Urinary bladder (tissue), 4 donors: Measurements from ENCODE around the gene ZNF213. TPM values are rescaled to one million over a fixed set of nuclear protein-coding genes. Genes with fewer than 3 reads are reported as not detected.

ENCODE experiments used
- DNase-seq: peaks from one replicate; pipeline ENCODE4 v3.0.0-alpha.2; 2015; ENCODE audit errors: extremely low spot score
- H3K27ac ChIP-seq: one replicate; pipeline ENCODE4 v1.5.1; 2013; ENCODE audit warnings: low read depth, mild to moderate bottlenecking, moderate library complexity
- H3K36me3 ChIP-seq: one replicate; pipeline ENCODE4 v1.6.1; 2013; ENCODE audit warnings: mild to moderate bottlenecking, moderate library complexity; ENCODE audit not compliant: insufficient read depth
- H3K4me1 ChIP-seq: one replicate; pipeline ENCODE4 v1.6.1; 2013; ENCODE audit warnings: mild to moderate bottlenecking, moderate library complexity; ENCODE audit not compliant: insufficient read depth
- H3K4me3 ChIP-seq: one replicate; pipeline ENCODE4 v1.5.1; 2013; ENCODE audit warnings: low read depth, low read length
- WGBS: extraction: QIAGEN DNeasy Blood & Tissue Kit; methylation state at CpG from one replicate; pipeline ENCODE4 v1.1.7; 2013; 5-methylcytosine and 5-hydroxymethylcytosine counted together
- polyA plus RNA-seq: library from polyadenylated mRNA; stranded (reverse); fragments of 200-250 nt; gene quantifications from one replicate; pipeline ENCODE4 v1.2.3, GENCODE V29; 2013
- total RNA-seq: library from RNA; depleted of rRNA; stranded (reverse); fragments of >200 nt; gene quantifications from one replicate; pipeline ENCODE4 v1.2.3, GENCODE V29; 2014
- donor health status: healthy with polysubstance abuse.
- donor health status: healthy.

Gene ZNF213
- total and polyA plus RNA-seq, 2 donors: 4.0 to 16.0 TPM

- no peak overlapping the region for H3K27ac ChIP-seq
- DNase-seq: no peak
- no peak overlapping the region for H3K4me3 ChIP-seq
- H3K4me1 ChIP-seq: no peaks in the 10 kb centered on the region
- WGBS: 94% methylated on average over 12 of the region's 12 CpGs
- peaks cover 1% of the 10 kb centered on the region for H3K36me3 ChIP-seq
Measured at GRCh38 chr16:3115003-3115402, 19.8 kb upstream of the ZNF213 start.

- H3K4me3 ChIP-seq: no peak overlapping the region
- DNase-seq: no peak
- H3K36me3 ChIP-seq: peaks cover 1% of the 10 kb centered on the region
- no peak overlapping the region for H3K27ac ChIP-seq
- 69% methylated on average over 14 of the region's 14 CpGs for WGBS
- H3K4me1 ChIP-seq: no peaks in the 10 kb centered on the region
Measured at GRCh38 chr16:3115561-3115960, 19.3 kb upstream of the ZNF213 start.

DNA sequence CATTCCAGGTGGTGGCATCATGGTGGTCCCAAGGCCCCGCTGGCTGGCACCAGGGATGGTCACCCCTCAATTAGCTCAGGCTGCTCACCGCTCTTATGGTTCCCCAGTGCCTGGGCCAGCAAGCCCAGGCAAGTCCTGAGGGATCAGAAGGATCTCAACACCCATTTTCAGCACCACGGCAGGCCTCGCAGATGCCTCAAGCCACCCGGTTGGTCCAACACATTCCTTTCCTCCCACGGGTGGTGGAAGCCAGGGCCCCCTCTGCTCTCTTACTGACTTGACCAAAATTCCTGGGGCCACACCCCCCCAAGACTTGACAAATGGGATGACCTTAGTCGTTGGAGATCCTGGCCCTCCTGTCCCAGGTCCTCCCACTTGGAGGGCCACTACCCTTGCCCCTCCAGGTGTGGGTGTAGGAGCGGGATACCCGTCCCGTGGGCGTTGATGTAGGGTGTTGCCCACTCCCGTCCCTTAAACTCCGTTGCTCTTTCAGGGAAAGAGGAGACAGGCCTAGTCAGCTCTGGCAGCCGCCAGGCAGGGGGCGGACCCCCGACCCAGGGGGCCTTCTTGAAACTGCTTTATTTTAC lies 16.5 kb upstream of the ZNF213 start:
- no peak for DNase-seq
- Histone ChIP-seq H3K36me3 (peaks cover 1% of the 10 kb centered on the region), H3K4me3 (no peak overlapping the region), H3K4me1 (no peaks in the 10 kb centered on the region), H3K27ac (no peak overlapping the region)
- 89% methylated on average over 16 of the region's 16 CpGs for WGBS

GRCh38 chr16:3118846-3119245 lies 16.0 kb upstream of the ZNF213 start:
- 94% methylated on average over 20 of the region's 20 CpGs for WGBS
- Histone ChIP-seq H3K4me3 (no peak overlapping the region), H3K4me1 (no peaks in the 10 kb centered on the region), H3K27ac (no peak overlapping the region), H3K36me3 (peaks cover 1% of the 10 kb centered on the region)
- no peak for DNase-seq

DNA sequence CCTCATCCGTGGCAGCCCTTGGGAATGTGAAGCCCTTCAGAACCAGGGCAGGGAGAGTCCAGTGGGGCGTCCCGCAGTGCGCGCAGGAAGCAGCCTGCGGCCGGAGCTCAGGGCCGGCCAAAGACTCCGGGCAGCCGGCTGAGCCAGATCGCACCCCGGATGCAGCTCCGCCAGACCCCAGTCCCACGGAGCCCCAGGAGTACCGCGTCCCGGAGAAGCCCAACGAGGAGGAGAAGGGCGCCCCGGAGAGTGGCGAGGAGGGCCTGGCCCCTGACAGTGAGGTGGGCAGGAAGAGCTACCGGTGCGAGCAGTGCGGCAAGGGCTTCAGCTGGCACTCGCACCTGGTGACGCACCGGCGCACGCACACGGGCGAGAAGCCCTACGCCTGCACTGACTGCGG lies 15.5 kb upstream of the ZNF213 start:
- Histone ChIP-seq H3K4me1 (no peaks in the 10 kb centered on the region), H3K4me3 (no peak overlapping the region), H3K36me3 (peaks cover 1% of the 10 kb centered on the region), H3K27ac (no peak overlapping the region)
- WGBS: 95% methylated on average over 33 of the region's 33 CpGs
- DNase-seq: no peak

GRCh38 chr16:3119701-3120408 lies 15.0 kb upstream of the ZNF213 start:
- Histone ChIP-seq H3K36me3 (peaks cover 1% of the 10 kb centered on the region), H3K4me3 (no peak overlapping the region), H3K27ac (no peak overlapping the region), H3K4me1 (no peaks in the 10 kb centered on the region)
- WGBS: 95% methylated on average over 57 of the region's 57 CpGs
- DNase-seq: no peak

DNA sequence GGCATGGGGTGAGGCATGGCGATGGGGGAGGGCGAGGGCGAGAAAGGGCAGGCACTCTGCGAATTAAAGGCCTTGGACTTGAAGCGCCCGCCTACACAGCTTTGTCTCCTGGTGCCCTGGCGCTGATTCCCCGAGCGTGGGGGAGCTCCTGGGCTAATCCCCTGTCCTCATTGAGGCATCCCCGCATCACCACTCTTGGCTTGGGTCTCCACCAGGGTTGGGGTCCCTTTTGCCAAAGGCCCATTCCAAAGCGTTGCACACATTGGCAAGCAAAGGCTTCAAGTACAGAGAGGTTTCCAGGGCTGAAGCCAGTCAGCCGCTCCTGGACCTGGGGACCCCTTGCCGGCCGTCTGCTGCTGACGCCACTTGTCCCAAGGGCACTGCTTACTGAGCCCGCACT lies 14.4 kb upstream of the ZNF213 start:
- DNase-seq: no peak
- no peak overlapping the region for H3K4me3 ChIP-seq
- 87% methylated on average over 16 of the region's 16 CpGs for WGBS
- H3K27ac ChIP-seq: no peak overlapping the region
- no peaks in the 10 kb centered on the region for H3K4me1 ChIP-seq
- H3K36me3 ChIP-seq: peaks cover 1% of the 10 kb centered on the region

DNA sequence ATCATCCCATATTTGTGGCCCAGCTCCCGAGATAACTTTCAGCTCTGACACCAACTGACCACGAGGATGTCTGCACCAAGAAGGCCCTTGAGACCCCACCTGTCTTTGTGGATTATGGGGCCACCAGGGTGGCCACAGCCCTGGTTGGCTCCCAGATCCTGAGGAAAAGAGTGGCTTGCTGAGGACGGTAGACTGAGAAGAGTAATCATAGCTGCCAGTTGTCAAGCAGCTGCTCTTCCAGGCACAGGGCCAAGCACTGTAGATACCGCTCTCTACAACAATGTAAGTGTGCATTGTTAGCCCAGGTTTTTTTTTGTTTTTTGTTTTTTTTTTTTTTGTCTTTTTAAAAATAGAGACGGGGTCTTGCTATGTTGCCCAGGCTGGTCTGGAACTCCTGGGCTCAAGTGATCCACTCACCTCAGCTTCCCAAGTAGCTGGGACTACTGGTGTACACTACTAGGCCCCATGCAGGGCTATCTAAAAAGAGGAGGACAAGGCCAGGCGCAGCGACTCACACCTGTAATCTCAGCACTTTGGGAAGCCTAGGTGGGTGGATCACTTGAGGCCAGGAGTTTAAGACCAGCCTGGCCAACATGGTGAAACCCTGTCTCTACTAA lies 12.9 kb upstream of the ZNF213 start:
- Histone ChIP-seq H3K36me3 (peaks cover 1% of the 10 kb centered on the region), H3K4me3 (no peak overlapping the region), H3K27ac (no peak overlapping the region), H3K4me1 (no peaks in the 10 kb centered on the region)
- no peak for DNase-seq
- WGBS: 63% methylated on average over 7 of the region's 7 CpGs

DNA sequence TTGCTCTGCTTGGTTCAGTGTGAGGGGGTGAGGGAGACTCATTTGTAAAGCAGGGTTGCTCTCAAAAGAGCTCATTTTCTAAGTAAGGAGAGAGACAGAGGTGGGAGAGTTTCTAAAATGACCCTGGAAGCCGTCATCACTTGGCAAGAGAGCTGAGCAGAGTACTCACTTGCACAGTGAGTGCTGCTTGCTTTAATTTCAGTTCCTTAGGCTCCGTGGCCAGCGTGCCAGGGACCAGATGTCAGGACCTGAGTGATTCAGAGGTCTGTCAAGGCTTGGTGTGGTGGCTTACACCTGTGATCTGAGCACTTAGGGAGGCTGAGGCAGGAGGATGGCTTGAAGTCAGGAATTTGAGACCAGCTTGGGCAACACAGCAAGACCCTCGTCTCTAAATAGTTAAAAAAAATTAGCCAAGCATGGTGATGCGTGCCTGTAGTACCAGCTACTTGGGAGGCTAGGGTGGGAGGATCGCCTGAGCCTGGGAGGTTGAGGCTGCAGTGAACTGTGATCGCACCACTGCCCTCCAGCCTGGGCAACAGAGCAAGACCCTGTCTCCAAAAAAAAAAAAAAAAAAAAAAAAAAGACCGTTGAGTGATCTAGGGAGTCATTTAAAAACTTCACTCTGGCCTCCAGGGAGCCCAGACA lies 11.8 kb upstream of the ZNF213 start:
- 63% methylated on average over 8 of the region's 8 CpGs for WGBS
- Histone ChIP-seq H3K4me1 (no peaks in the 10 kb centered on the region), H3K36me3 (peaks cover 1% of the 10 kb centered on the region), H3K27ac (no peak overlapping the region), H3K4me3 (no peak overlapping the region)
- no peak for DNase-seq

DNA sequence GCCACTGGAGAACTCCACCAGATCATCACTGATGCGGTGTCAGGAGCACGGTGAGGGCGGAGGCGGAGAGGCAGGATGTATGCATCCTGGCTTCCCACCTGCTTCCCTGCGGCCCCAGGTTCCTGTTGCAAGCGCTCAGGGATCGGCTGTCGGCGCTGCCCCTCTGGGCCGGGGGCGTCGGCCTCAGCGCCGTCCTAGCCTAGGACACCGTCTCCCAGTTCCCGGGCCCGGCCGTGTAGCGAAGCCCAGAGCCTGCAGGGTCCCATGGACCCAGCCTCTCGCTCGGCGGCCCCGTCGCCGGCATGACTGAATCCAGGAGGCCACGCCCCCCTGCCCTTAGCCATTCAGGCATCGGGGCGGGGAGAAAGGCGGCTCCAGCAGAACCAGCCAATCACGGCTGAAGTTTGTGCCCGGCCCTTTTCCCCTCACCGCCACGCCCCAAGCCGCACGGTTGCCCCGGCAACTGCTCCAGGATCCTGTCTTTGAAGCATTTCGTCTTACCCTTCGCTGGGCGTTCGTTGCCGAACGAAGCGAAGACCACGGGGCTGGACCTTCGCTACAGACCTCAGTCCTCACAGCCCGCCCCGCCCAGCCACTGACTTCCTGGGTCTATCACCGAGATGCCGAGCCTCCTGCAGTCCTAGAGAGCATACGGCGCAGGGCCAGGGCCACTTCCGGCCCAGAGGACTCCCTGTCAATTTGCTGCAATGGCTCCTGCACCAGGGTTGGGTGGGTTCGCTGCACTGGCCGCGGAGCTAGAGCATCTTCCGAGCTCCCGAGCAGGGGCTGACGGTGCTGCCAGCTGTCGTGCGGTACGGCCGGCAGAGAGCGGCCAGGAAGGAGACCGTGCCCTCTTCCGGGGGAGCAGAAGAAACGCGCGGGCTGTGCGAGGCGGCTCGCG lies 10.6 kb upstream of the ZNF213 start:
- DNase-seq: peak; percentile 94
- H3K4me1 ChIP-seq: no peaks in the 10 kb centered on the region
- WGBS: under 1% methylated on average over 72 of the region's 72 CpGs
- no peaks in the 10 kb centered on the region for H3K36me3 ChIP-seq
- H3K27ac ChIP-seq: peak overlapping the region; percentile 31
- peak overlapping the region; percentile 52 for H3K4me3 ChIP-seq

GRCh38 chr16:3127745-3128144 lies 7.1 kb upstream of the ZNF213 start:
- H3K36me3 ChIP-seq: no peaks in the 10 kb centered on the region
- WGBS: 72% methylated on average over 6 of the region's 6 CpGs
- H3K4me1 ChIP-seq: no peaks in the 10 kb centered on the region
- DNase-seq: no peak
- H3K4me3 ChIP-seq: no peak overlapping the region
- H3K27ac ChIP-seq: no peak overlapping the region

DNA sequence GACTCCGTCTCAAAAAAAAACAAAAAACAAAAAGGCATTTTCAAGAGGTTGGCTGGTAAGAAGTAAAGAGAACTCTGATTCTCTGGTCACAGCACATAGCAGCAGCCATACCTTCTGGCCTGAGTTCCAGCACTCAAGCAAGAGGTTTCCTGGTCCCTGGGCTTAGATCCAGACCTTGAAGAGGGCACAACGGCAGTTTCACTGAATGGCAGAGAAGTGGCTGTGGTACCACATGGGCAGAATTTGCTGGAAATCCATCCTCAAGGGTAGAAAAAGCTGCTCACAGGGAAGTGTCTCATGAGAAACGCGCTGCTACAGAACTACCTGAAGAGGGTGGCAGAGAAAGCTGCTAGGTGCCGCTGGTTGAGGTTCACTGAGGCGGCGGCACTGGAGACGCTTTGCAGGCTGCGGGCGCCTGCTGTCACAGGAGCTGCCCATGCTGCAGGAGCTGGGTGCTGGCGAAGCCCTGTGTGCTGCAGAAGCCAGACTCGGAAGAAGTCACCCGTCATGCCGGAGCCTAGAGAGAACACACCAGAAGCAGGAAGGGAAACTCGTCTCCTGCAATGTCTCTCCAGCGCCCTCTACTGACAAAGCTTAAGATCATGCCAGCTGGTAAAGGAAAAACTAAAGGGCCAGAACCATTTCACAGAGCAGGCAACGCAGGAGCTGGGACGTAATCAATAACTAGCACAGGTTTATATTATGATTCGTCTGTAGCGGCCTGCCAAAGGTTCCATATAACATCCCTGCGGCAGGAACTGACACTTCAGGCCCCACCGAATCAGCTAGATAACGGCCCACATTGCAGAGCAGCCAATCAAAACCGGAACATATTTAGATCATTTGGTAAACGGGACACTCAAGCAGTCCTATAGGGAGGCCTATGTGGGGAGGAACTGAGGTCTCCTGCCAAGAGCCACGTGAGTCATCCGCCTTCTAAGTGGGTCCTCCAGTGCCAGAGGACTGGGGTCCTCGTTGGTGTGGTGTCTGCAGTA lies 5.4 kb upstream of the ZNF213 start:
- no peak overlapping the region for H3K27ac ChIP-seq
- H3K4me1 ChIP-seq: no peaks in the 10 kb centered on the region
- peak; percentile 74 for DNase-seq
- H3K36me3 ChIP-seq: no peaks in the 10 kb centered on the region
- peak overlapping the region; percentile 43 for H3K4me3 ChIP-seq
- WGBS: 17% methylated on average over 28 of the region's 28 CpGs
